Upper lobe of right lung (tissue), 1 donor: ENCODE results near the gene ACD. TPM values are rescaled to one million over a fixed set of nuclear protein-coding genes. Genes with fewer than 3 reads are reported as not detected.
"Not testable (repeated sequence)": the region's sequence is repeated elsewhere in the genome, so short reads cannot be mapped to it uniquely, and the experiment has no call there.

Experiments used
- ATAC-seq: fragments of 200-7000 bp; cut with Tn5 transposase; one replicate; pipeline ENCODE4 v1.9.1; 2020; ENCODE audit warnings: mild to moderate bottlenecking, moderate library complexity
- DNase-seq: peaks from one replicate; pipeline ENCODE4 v3.0.0-alpha.2; 2020
- H3K27ac ChIP-seq: fragments of 200-600 bp; one replicate; pipeline ENCODE4 v1.8.0; 2022
- H3K27me3 ChIP-seq: fragments of 200-600 bp; one replicate; pipeline ENCODE4 v1.8.0; 2022; ENCODE audit warnings: mild to moderate bottlenecking
- H3K36me3 ChIP-seq: fragments of 200-600 bp; one replicate; pipeline ENCODE4 v1.8.0; 2022
- H3K4me1 ChIP-seq: fragments of 200-600 bp; one replicate; pipeline ENCODE4 v1.8.0; 2022
- H3K4me3 ChIP-seq: fragments of 200-600 bp; one replicate; pipeline ENCODE4 v1.8.0; 2022; ENCODE audit warnings: mild to moderate bottlenecking
- H3K9me3 ChIP-seq: fragments of 200-600 bp; one replicate; pipeline ENCODE4 v1.8.0; 2022
- intact Hi-C: fragments of 100-400 bp; cut with DNase I; formaldehyde crosslinking; loops from one replicate; pipeline ENCODE4 v1.11.0; 2022
- total RNA-seq: library from RNA; stranded (reverse); fragmentation: NEBNext Ultra II Directional; extraction: Animal tissue kit (Norgen Biotek cat#: 25700); gene quantifications from one replicate; pipeline ENCODE4 v1.2.1, GENCODE V29; 2021
- TF ChIP-seq, protein P1 (sequence below): fragments of 200-600 bp; IDR thresholded peaks from one replicate; pipeline ENCODE4 v1.8.0; 2022; ENCODE audit warnings: antibody characterized with exemption
- donor health status: DM: no; HTN: yes; CAD: no; lungs with severe emphysema.

Gene ACD
- total RNA-seq, 1 donor from 2014 or later = 14.3 TPM

- no peaks in the 10 kb centered on the region for H3K9me3 ChIP-seq
- TF ChIP-seq, protein P1, sequence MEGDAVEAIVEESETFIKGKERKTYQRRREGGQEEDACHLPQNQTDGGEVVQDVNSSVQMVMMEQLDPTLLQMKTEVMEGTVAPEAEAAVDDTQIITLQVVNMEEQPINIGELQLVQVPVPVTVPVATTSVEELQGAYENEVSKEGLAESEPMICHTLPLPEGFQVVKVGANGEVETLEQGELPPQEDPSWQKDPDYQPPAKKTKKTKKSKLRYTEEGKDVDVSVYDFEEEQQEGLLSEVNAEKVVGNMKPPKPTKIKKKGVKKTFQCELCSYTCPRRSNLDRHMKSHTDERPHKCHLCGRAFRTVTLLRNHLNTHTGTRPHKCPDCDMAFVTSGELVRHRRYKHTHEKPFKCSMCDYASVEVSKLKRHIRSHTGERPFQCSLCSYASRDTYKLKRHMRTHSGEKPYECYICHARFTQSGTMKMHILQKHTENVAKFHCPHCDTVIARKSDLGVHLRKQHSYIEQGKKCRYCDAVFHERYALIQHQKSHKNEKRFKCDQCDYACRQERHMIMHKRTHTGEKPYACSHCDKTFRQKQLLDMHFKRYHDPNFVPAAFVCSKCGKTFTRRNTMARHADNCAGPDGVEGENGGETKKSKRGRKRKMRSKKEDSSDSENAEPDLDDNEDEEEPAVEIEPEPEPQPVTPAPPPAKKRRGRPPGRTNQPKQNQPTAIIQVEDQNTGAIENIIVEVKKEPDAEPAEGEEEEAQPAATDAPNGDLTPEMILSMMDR = no peak
- no peak overlapping the region for H3K27ac ChIP-seq
- ATAC-seq = peak; percentile 67
- intact Hi-C loops = no loop called here
- no peaks in the 10 kb centered on the region for H3K4me1 ChIP-seq
- no peaks in the 10 kb centered on the region for H3K36me3 ChIP-seq
- DNase-seq = no peak
- H3K27me3 ChIP-seq = no peaks in the 10 kb centered on the region
- H3K4me3 ChIP-seq = no peak overlapping the region
Measured at GRCh38 chr16:67697422-67698185, 37.5 kb upstream of the ACD start.

GRCh38 chr16:67694611-67695010 is 34.6 kb upstream of the ACD start:
- Histone ChIP-seq H3K27ac (no peak overlapping the region), H3K4me1 (no peaks in the 10 kb centered on the region), H3K9me3 (no peaks in the 10 kb centered on the region), H3K4me3 (no peak overlapping the region), H3K27me3 (no peaks in the 10 kb centered on the region), H3K36me3 (no peaks in the 10 kb centered on the region)
- TF ChIP-seq, protein P1 = no peak
- DNase-seq (no peak), ATAC-seq (peak; percentile 26)
- intact Hi-C loops = no loop called here

DNA sequence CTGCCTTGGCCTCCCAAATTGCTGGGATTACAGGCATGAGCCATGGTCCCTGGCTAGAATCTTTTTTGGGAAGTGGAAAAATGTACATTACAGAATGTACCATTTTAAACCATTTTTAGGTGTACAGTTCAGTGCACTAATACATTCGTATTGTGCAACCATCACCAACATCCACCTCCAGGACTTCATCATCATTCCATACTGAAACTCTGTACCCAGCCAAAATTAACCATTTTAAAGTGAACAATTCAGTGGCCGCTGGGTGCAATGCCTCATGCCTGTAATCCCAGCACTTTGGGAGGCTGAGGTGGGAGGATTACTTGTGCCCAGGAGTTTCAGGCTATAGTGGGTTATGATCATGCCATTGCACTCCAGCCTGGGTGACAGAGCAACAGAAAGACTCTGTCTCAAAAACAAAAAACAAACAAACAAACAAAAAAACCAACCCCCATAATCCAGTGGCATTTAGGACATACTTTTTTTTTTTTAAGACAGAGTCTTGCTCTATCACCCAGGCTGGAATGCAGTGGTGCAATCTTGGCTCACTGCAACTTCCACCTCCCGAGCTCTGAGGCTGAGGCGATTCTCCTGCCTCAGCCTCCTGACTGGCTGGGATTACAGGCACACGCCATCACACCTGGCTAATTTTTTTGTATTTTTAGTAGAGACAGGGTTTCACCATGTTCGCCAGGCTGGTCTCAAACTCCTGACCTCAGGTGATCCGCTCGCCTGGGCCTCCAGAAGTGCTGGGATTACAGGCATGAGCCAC is 33.6 kb upstream of the ACD start:
- H3K4me3 ChIP-seq, H3K9me3 ChIP-seq, ATAC-seq, DNase-seq, H3K27me3 ChIP-seq, H3K4me1 ChIP-seq, intact Hi-C loops, H3K27ac ChIP-seq, H3K36me3 ChIP-seq: not testable (repeated sequence)

GRCh38 chr16:67685388-67686112 is 25.5 kb upstream of the ACD start:
- TF ChIP-seq, protein P1 = no peak
- peak overlapping the region; percentile 78 for H3K27ac ChIP-seq
- ATAC-seq = no peak

GRCh38 chr16:67683767-67684166 is 23.7 kb upstream of the ACD start:
- intact Hi-C loops = no loop called here
- Histone ChIP-seq H3K4me1 (peaks cover 6% of the 10 kb centered on the region), H3K27ac (peak overlapping the region; percentile 24), H3K27me3 (no peaks in the 10 kb centered on the region), H3K4me3 (no peak overlapping the region), H3K9me3 (no peaks in the 10 kb centered on the region), H3K36me3 (peaks cover 11% of the 10 kb centered on the region)
- TF ChIP-seq, protein P1 = no peak
- no peak for ATAC-seq
- no peak for DNase-seq

More at GRCh38 chr16:67685388-67686112, 25.5 kb upstream of the ACD start:
- H3K4me1 ChIP-seq = peaks cover 6% of the 10 kb centered on the region
- intact Hi-C loops = no loop called here
- no peaks in the 10 kb centered on the region for H3K27me3 ChIP-seq
- H3K36me3 ChIP-seq = peaks cover 11% of the 10 kb centered on the region
- H3K4me3 ChIP-seq = no peak overlapping the region
- H3K9me3 ChIP-seq = no peaks in the 10 kb centered on the region
- no peak for DNase-seq
